Non-pigmented ciliary epithelial cell (primary cell): ENCODE data around the gene P2RX2.

Experiments
- DNase-seq: peaks from one replicate; pipeline ENCODE4 v3.0.0-alpha.2; 2010; ENCODE audit warnings: low read depth

The P2RX2 gene

DNA sequence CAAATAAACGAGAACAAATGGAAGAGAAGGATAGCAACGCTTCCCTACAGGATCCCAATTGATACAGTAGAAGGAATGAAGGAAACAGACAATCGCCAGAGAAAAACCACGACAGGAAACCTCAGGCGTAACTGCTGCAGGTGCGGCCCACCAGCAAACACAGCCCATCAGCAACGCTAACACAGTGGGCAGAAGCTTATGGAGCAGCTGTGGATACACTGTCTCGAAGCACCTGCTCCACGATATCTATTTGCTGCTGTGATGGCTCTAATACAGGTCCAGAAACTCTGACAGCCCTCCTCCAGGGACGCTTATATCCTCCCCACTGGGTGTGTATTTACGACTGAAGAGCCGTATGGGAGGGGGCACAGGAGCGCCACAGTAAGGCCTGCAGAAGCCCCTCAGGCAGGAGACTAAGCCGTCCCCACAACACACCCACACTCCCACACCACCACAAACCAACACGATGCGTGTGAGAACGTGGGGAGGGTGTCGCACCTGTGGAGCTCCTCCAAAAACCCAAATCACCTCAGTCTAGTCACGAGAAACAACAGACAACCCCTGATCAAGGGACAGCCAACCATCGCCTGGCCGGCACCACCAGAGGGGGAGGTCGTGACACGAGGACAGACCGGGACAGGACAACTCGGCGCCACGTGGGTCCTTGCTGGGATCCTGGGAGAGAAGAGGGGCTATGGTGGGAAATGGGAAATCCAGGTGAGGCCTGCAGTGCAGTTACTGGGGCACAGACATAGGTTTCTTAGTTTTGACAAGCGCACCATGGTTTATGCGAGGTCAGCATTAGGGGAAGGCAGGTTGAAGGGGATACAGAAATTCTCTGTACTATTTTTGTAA, 44.6 kb downstream of the P2RX2 start:
- no peak for DNase-seq

DNA sequence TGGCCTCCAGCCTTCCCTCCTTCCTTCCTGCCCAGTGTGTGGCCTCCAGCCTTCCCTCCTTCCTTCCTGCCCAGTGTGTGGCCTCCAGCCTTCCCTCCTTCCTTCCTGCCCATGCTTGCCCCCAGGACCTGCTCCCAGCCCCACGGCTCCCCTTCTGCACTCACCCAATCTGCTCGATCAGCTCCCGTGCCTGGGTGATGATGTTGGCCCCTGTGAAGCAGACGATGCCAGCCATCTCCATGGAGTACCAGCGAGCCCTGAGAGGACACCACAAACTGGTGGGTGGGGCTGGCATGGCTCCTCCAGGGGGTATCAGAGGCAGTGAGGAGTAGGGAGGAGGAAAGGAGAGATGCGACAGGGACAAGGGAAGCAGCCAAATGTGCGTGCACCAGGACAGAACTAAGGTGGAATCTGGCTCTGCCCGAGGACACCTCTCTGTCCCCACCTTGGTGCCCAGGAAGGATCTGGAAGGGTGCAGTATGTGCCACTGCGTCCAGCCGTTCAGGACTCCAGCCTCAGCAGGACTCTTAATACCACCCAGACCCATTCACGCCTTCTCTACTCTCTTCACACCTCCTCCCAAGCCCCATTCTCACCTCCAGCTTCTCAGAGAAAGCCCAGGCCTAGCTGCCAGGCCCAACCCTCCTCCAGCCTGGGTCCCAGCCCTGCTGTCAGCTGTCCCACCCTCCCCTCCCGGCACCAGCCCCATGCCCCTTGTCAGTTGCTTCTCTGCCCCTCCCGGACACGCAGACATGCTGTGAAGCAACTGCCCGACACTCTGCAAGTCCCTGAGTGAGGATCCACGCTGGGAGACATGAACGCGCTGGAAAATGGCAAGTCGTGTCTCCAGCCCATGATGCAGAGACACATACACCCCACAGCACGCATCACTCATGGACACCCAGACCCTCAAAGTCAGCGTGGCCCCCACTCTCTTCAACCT, 45.9 kb downstream of the P2RX2 start:
- no peak for DNase-seq

DNA sequence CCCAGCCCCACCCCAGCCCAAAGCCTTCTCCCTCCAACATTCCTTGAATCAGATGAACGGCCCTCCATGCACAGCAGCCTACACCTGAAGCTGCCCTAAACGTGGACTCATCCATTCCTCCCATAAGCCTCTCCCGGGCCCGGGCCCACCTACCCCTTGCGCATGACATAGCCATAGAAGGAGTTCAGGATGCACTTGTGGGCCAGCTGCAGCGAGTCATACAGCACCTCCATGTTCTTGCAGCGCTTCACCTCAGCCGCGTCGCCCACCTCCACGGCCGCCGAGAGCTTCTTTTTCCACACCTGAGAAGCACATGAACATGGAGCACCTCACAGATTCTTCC, 46.5 kb downstream of the P2RX2 start:
- DNase-seq = no peak

DNA sequence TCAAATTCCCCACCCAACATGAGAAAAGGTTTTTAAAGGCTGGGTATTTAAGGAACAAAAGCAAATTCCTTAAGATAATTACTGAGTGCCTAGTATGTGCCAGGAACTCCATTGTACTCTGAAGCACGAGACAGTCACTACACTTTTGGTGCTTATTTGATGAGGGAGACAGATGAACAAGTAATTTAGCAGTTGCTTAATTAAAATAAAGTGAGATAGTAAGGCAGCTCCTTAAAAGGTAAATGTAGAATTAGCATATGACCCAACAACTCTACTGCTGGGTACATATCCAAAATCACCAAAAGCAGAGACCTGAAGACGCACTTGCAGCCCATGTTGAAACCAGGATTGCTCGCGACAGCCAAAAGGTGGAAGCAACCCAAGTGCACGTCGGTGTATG, 47.2 kb downstream of the P2RX2 start:
- DNase-seq = no peak

DNA sequence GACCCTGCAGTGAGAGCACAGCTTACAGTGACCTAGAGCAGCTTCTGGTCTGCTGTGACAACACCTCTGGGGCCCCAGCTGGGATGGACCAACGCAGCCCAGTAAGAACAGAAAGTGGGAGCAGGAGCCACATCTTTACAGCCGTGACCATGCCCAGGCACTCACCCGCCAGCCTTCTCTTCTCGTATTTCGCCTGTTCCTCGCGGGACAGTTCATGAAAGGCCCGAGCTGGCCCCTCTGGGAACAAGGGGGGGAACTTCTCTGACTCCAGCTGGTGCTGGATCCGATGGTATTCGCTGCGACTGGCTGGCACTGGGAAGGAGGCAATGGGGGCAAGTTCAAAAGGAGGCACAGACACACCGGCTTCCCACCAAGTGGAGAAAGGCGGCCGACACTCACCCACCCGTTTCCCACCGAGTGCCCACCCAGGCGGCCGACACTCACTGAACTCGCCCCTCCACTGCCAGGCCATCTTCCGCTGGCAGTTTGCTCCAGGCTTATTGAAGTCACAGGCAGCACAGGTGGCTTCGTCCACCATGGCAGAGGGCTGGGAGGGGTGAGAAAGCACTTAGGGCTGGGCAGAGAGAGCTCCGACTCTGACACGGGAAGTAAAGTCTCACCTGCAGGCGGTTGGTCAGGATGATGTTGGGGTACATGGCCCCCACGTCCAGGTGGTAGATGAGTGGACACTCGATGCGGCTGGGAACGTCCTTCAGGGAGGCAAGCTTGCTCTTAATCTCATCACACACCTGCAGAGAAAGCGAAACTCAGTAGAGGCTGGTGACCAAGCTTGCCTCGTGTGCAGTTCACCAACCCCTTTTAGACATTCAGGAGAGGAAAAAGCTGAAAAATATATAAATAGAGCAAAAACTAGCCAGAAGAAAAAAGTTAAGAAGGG, 49.9 kb downstream of the P2RX2 start:
- DNase-seq = no peak

DNA sequence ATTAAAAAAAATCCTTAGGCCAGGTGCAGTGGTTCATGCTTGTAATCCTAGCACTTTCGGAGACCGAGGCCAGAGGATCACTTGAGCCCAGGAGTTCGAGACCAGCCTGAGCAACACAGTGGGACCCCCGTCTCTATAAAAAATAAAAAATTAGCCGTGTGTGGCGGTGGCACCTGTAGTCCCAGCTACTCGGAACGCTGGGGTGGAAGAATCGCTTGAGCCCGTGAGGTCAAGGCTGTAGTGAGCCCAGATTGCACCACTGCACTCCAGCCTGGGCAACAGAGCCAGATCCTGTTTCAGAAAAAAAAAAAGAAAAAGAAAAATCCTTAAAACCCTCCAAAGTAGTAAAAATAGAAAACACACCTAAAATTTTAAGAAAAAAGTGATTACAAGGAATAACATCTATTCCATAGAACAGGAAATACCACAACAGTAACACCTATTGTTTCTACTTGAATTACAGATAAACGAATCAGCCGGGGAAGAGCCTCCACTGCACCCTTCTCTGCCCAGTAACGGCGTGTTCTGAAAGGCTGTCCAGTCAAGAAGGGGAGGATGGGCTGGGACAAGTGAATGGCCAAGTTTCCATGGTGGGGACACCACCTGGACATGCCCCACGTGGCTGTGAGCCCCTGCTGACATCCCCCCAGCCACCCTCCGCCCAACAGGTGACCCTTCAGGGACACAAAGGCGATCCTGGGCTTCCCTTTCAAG, 50.7 kb downstream of the P2RX2 start:
- no peak for DNase-seq
